Limb (tissue), 2 donors: ENCODE results near the gene DMPK.

Experiments used
- DNase-seq, 2 donors: peaks; one replicate each; pipeline ENCODE4 v3.0.0-alpha.2; 2016; ENCODE audit errors: extremely low spot score in 2 of 2

Gene DMPK

DNA sequence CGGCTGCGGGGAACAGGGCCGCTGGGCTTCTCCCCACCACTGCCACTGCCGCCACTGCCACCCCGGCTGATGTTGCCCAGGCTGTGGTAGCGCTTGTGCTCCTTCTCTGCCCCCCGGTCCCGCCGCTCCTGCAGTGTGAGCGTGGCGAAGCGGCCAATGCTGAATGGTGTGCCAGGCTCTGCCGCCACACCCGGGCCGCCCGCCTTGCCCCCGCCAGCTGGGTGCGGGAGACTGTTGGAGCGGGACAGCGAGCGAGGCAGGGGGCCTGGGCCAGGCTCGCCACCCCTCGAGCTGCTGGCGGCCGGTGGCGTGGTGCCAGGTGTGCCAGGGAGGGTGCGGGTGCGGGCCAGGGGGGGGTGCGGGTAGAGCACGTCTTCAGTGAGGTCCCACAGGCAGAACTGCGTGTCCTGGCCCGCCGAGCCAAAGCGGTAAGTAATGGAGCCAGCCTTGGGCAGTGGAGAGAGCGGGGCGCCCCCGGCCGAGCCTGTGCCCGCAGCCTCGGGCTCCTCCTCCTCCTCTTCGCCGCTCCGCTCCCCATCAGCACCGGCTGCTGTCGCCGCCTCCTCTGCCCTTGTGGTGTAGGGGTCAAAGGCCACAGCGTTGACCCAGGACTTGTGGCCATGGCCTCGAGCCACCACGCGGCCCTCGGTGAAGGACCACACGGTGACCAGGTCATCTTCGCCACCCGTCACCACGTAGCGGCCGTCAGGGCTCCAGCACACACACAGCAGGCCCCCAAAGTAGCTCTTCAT lies 3.7 kb upstream of the DMPK start:
- peak in 1 of 2 donors; percentile 31 for DNase-seq

DNA sequence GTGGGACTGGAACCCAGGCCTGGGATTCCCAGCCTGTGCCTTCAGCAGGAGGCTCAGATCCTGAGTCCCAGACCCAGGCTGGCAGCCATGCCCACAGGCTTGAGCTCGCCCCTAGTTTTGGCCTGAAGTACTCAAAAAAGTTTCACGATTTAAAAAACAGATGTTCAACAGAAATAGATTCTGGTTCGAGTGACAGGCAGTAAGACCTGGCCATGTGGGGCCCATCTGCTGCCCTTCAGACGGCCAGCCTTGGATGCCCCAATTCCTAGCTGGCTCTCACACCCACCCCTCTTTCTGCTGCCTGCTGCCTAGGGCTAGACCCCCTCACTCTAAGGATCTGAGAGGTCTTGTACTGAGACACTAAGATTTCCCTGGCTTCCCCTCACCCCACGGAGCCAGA lies 2.8 kb upstream of the DMPK start:
- DNase-seq, result no peak

GRCh38 chr19:45784096-45784495 lies 1.8 kb upstream of the DMPK start:
- no peak for DNase-seq

- no peak for DNase-seq
Measured at GRCh38 chr19:45782820-45783785, 813 bp upstream of the DMPK start.

GRCh38 chr19:45781214-45782161 lies 802 bp downstream of the DMPK start:
- peak in 1 of 2 donors; percentile 67 for DNase-seq

DNA sequence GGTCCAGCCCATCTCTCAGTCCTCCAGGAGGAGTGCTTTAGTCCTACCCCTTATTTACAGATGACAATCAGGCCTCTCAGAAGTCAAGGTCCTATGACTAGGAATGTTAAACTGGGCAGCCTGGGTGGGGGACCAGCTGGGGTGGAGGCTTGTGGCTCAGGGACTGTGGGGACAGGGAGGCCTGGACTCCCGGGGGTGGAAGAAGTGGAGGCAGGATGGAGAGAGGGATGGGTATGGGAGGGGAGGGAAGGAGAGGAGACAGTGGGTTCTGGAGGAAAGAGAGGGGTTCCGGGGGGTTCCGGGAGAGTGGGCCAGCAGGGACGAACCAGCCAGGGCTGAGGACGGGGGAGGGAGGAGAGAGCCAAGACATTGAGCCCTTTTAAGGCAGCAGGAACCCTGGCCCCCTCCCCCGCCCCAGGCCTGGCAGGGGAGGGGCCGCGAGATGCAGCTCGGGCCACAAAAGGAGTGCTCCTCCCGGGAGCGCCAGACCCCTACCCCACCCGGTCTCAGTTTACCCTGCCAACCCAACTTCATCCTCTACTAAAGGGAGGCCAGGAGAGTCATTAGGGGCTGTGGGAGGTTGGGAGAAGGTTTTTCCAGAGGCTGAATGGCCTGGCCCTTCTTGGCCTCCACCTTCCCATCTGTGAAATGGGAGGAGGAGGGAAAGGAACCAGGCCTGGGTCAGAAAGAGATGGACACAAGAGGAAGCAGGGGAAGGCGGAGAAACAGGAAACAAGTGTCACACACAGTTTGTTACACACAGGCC lies 1.7 kb downstream of the DMPK start:
- peak in 1 of 2 donors; percentile 42 for DNase-seq

DNA sequence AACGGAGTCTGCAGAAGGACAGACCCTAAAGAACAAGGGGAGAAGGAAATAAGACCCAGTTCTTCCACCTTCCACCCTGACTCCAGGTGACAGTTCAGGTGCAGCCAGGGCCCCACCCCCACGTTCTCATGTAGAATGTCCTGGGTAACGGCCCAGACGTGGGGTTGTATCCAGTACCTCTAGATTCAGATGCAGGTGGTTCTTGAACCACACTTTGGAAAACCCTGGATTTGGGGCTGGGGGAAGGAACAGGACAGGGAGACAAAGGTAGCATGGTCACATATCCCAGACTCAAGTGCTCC lies 2.2 kb downstream of the DMPK start:
- no peak for DNase-seq

DNA sequence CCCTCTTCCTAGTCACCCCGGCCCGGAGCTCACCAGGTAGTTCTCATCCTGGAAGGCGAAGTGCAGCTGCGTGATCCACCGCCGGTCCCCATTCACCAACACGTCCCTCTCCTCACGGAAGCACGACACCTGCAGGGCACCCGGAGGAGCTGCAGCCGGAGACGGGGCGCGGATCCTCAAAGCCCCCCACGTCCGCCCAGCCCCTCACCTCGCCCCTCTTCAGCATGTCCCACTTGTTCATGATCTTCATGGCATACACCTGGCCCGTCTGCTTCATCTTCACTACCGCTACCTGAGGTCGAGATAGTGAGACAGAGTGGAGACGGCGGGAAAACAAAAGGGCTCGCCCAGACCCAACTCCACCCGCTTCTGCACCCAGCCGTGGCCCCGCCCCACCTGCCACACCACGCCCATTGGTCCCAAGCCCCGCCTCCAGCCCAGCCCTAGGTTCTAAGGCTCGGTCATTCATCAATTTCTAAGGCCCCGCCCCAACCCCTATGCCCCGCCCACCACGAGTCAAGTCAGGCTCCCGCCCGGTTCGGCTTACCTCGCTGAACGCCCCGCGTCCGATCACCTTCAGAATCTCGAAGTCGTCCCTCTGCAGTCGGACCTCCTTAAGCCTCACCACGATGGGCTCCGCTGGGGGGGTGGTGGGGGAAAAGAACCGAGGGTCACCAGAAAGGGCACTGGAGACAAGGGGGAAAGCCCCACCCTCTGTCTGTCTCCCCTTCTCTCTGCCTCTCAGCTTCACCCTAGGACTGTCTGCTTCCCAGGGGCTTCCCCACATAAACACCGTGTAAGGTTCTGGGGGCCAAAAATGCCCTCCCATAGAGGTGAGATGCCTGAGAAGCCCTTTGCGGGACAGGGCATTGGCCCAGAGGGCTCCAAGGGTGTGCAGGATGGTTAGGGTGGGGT lies 2.8 kb downstream of the DMPK start:
- DNase-seq, result peak in 1 of 2 donors; percentile 88

GRCh38 chr19:45778010-45778661 lies 4.2 kb downstream of the DMPK start:
- no peak for DNase-seq

- DNase-seq, result no peak
Measured at GRCh38 chr19:45777395-45777961, 4.8 kb downstream of the DMPK start.

DNA sequence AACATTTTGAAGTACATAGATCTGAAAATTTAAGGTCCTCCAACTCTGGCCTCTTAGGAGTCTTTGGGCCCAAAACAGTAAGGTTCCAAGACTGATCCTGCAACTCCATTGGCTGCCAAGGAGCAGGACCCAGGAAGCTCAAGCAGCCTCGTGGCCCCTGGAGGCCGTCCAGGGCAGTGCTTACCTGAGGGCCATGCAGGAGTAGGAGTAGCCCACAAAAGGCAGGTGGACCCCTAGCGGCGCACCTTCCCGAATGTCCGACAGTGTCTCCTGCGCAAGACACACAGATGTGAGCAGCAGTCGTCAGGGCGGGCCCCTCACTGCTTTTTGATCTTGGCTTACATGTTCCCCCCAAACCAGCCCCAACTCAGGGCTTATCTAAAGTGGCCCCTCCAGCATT lies 7.5 kb downstream of the DMPK start:
- no peak for DNase-seq

- DNase-seq, result no peak
Measured at GRCh38 chr19:45773384-45773783, 8.9 kb downstream of the DMPK start.

DNA sequence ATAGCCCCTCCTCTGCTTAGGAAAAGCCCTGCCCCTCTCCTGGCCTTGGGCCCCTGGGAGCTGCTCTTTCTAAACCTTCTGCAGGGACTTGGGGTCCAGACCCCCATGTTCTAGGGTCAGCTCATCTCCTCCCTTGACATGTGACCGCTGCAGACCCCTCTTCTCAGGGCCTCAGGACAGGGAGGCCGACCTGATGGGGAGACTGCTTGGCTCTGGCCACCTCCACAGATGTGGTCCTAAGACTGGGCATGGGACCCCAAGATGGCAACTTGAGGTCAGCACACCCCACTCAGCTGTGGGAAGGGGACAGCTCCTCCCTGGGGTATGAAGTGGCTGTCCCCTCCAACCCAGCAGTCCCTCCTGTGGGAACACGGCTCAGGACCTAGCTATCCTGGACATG lies 9.4 kb downstream of the DMPK start:
- DNase-seq, result no peak

DNA sequence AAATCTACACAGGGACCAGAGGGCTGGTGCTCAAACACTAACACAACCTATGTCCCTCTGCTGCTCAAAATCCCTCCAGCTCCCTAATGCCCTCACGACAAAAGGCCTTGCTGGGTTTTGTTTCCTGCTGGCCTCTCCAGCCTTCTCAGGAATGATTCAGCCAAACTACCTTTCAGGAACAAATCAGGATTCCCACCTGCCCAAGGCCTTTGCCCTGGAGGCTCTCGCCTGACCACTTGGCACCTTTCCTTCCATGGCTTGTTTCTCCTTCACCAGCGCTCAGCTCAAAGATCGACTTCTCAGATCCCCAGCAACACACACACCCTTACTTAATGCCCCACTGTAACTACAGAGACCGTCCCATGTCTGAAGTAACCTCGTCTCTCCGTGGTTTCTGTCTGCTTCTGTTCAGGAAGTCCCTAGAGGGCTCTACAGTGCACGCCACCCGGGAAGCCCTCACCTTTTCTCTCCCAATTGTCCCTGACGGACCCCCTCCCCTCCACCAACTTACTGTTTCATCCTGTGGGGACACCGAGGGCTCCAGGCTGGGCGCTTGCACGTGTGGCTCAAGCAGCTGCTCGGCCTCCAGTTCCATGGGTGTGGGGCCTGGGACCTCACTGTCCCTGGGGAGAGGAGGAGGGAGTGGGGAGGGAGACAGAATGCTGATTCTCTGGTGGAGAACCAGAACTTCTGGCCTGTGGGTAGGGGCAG lies 10.0 kb downstream of the DMPK start:
- DNase-seq, result no peak

DNA sequence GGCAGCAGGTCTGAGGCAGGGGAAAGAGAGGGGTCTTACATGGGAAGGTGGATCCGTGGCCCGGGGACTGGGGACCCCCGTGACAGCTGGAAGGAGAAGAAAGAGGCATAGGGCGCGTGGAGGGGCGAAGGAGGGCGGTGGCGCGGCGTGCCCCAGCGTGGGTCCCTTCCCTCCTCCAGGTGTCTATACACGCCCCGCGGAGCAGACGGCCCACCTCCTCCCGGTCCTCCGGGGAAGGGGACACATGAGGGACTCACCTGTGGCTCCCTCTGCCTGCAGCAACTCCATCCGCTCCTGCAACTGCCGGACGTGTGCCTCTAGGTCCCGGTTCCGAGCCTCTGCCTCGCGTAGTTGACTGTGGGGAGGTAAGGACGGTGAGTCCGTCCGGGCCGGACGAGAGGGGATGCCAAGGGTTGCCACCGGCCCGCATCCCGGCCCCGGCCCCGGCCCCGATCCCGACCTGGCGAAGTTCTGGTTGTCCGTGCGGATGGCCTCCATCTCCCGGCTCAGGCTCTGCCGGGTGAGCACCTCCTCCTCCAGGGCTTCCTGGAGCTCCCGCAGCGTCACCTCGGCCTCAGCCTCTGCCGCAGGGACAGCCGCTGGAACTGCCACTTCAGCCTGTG lies 10.9 kb downstream of the DMPK start:
- peak in 1 of 2 donors; percentile 57 for DNase-seq

GRCh38 chr19:45770192-45771101 lies 11.8 kb downstream of the DMPK start:
- peak; percentile 96 for DNase-seq

- DNase-seq, result peak in 1 of 2 donors; percentile 78
Measured at GRCh38 chr19:45769821-45770191, 12.5 kb downstream of the DMPK start.
